Measurements from ENCODE around the gene KAZALD1. TPM values are rescaled to one million over a fixed set of nuclear protein-coding genes. Genes with fewer than 3 reads are reported as not detected.

The KAZALD1 gene
- total RNA-seq, 4 donors from 2014 or later, result 1.0 to 4.0 (median 2.6) TPM

- DNase-seq (ENCODE audit: extremely low spot score), result no peak
- Histone ChIP-seq H3K9me3 (no peaks in the 10 kb centered on the region), H3K36me3 (no peaks in the 10 kb centered on the region), H3K27ac (replicated peaks in 1 of 4) (no peak overlapping the region), H3K4me1 (no peaks in the 10 kb centered on the region), H3K4me3 (no peak overlapping the region), H3K27me3 (peaks cover 0 to 97% (median 20%) of the 10 kb centered on the region in 4 donors)
- 81% methylated on average over 5 of the region's 5 CpGs for WGBS
- intact Hi-C loops (cut with DNase I), result no loop called here
- TF ChIP-seq, protein P1, sequence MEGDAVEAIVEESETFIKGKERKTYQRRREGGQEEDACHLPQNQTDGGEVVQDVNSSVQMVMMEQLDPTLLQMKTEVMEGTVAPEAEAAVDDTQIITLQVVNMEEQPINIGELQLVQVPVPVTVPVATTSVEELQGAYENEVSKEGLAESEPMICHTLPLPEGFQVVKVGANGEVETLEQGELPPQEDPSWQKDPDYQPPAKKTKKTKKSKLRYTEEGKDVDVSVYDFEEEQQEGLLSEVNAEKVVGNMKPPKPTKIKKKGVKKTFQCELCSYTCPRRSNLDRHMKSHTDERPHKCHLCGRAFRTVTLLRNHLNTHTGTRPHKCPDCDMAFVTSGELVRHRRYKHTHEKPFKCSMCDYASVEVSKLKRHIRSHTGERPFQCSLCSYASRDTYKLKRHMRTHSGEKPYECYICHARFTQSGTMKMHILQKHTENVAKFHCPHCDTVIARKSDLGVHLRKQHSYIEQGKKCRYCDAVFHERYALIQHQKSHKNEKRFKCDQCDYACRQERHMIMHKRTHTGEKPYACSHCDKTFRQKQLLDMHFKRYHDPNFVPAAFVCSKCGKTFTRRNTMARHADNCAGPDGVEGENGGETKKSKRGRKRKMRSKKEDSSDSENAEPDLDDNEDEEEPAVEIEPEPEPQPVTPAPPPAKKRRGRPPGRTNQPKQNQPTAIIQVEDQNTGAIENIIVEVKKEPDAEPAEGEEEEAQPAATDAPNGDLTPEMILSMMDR (IDR thresholded peaks at IDR 0.05), result no peak
- TF ChIP-seq EP300 (IDR thresholded peaks at IDR 0.05), result no peak
- no peak for TF ChIP-seq POLR2A (IDR thresholded peaks at IDR 0.05; ENCODE audit: low read depth)
- no peak for TF ChIP-seq POLR2AphosphoS5 (IDR thresholded peaks at IDR 0.05)
Measured at GRCh38 chr10:101090597-101090996, 28.8 kb downstream of the KAZALD1 start.

- H3K4me1 ChIP-seq, result no peaks in the 10 kb centered on the region
- H3K27me3 ChIP-seq, result peaks cover 0 to 99% (median 22%) of the 10 kb centered on the region in 4 donors
- no peak for DNase-seq (ENCODE audit: extremely low spot score)
- H3K27ac ChIP-seq (replicated peaks in 1 of 4), result no peak overlapping the region
- WGBS, result 66% methylated on average over 12 of the region's 12 CpGs
- no peak overlapping the region for H3K4me3 ChIP-seq
- intact Hi-C loops (cut with DNase I), result no loop called here
- TF ChIP-seq POLR2A (IDR thresholded peaks at IDR 0.05; ENCODE audit: low read depth) (no peak), POLR2AphosphoS5 (IDR thresholded peaks at IDR 0.05) (no peak), EP300 (IDR thresholded peaks at IDR 0.05) (no peak)
- TF ChIP-seq, protein P1 (IDR thresholded peaks at IDR 0.05), result no peak
- no peaks in the 10 kb centered on the region for H3K9me3 ChIP-seq
- no peaks in the 10 kb centered on the region for H3K36me3 ChIP-seq
Measured at GRCh38 chr10:101091546-101092290, 29.9 kb downstream of the KAZALD1 start.

DNA sequence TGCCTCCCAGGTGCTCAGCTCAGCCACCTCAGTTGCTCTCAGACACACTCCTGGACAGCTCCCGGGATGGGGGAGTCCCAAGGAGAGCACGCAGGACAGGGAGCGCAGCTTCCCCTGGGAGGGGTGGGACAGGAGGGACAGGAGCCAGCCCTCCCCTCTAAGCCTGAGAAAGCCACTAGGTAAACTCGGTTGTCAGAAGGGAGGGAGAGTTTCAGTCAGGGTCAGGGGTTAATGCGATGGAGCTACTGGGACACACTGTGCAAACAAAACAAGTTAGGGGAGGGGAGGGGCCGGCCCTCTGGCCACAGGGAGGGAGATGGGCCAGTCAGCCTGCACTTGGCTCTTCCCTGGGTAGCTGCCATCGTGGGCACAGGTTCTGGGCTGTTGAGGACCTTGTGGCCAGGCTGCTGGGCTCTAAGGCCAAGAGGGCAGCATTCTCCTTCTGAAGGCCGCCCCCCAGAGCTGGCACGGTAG is 31.1 kb downstream of the KAZALD1 start:
- TF ChIP-seq, protein P1 (IDR thresholded peaks at IDR 0.05), result no peak
- TF ChIP-seq POLR2AphosphoS5 (IDR thresholded peaks at IDR 0.05), result no peak
- no peak for TF ChIP-seq EP300 (IDR thresholded peaks at IDR 0.05)
- no peak for TF ChIP-seq POLR2A (IDR thresholded peaks at IDR 0.05; ENCODE audit: low read depth)
- H3K9me3 ChIP-seq, result no peaks in the 10 kb centered on the region
- no peak overlapping the region for H3K4me3 ChIP-seq
- H3K27me3 ChIP-seq, result peaks cover 0 to 99% (median 21%) of the 10 kb centered on the region in 4 donors
- no peaks in the 10 kb centered on the region for H3K4me1 ChIP-seq
- WGBS, result 53% methylated on average over 5 of the region's 9 CpGs
- no peaks in the 10 kb centered on the region for H3K36me3 ChIP-seq
- DNase-seq (ENCODE audit: extremely low spot score), result no peak
- H3K27ac ChIP-seq (replicated peaks in 1 of 4), result no peak overlapping the region
- intact Hi-C loops (cut with DNase I), result no loop called here

GRCh38 chr10:101094121-101094879 is 32.5 kb downstream of the KAZALD1 start:
- Histone ChIP-seq H3K27me3 (peaks cover 0 to 99% (median 25%) of the 10 kb centered on the region in 4 donors), H3K4me3 (no peak overlapping the region), H3K4me1 (no peaks in the 10 kb centered on the region), H3K9me3 (no peaks in the 10 kb centered on the region), H3K27ac (replicated peaks in 1 of 4) (no peak overlapping the region), H3K36me3 (no peaks in the 10 kb centered on the region)
- WGBS, result 58% methylated on average over 11 of the region's 14 CpGs
- no peak for DNase-seq (ENCODE audit: extremely low spot score)
- intact Hi-C loops (cut with DNase I), result no loop called here
- TF ChIP-seq POLR2A (IDR thresholded peaks at IDR 0.05; ENCODE audit: low read depth), result no peak
- TF ChIP-seq POLR2AphosphoS5 (IDR thresholded peaks at IDR 0.05), result no peak
- TF ChIP-seq, protein P1 (IDR thresholded peaks at IDR 0.05), result no peak
- no peak for TF ChIP-seq EP300 (IDR thresholded peaks at IDR 0.05)
